ENCODE measurements around the gene MGAT2.
"Not testable (repeated sequence)": the region's sequence is repeated elsewhere in the genome, so short reads cannot be mapped to it uniquely, and the experiment has no call there.

Gene MGAT2

DNA sequence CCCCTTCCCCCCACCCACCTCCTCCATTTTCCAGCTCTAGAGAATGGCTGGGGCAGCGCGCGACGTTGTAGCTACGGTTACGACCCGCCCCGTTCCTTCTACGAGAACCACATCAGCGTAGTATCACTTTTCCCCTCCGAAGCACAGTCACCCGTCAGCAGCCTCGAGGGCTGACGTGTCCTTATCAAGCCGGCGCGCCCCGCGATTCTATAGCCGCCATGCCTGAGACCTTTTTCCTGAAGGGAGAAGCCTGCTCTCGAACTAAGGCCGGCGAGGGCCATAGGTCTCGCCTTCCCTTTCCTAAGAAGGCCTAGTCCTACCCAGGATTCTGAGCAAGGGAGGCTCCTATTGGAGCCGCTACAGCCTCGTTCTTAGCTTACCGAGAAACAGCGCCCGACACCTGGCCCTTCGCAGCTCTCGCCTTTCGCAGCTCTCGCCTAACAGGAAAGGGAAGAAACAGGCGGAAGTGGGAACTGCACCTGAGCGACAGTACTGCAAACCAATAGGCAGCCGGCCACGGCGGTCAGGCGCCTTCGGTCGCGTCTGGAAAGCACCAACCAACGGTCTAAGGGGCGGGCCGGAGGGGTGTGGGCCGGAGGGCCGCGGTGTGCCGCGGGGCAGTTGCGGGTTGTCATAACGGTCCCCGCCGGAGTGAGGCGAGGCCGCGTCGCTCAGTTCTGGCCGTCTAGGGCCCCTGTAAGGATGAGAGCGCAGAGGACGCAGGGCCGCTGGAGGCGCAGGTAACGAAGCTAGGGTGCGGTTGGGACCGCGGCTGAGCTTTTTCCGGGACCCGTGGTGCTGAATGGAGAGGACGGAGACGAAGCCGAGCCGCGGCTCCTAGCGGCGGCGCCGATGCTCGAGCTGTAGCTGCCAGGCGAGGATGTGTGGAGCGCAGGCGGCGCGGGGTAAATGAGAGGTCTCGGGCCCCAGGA lies at the start of gene MGAT2, which contains the start of gene RPL36AL:
Gene MGAT2 (plus strand): TSS at position 618 of the 932 bp plus-strand sequence. CDS start 470 bp downstream, outside the sequence.
Gene RPL36AL (minus strand): TSS at position 445 of the 932 bp plus-strand sequence. CDS start 1,522 bp downstream, outside the sequence.
- peak; percentile 96 for DNase-seq

- no peak for DNase-seq
Observed at GRCh38 chr14:49574038-49574437, 46.6 kb upstream of the MGAT2 start.

GRCh38 chr14:49578141-49578540 lies 42.5 kb upstream of the MGAT2 start:
- no peak for DNase-seq

DNA sequence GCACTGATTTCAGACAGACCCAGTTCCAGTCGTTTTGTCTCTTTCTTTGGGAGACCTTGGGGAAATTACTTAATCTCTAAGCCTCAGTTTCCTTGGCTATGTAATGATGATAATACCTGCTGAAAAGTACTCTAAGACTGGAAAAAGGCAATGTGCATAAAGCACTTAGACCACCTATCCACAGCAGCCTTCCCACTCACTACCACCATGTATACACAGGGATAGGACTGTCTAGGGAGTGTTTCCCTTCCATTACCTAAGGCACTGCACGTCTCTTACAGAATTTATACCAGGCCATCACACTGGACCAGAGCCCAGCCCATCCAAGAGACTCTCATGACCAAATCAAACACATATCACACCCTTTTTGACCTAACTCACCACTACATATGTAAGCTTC lies 40.8 kb upstream of the MGAT2 start:
- DNase-seq: no peak

GRCh38 chr14:49581209-49582112 lies 39.1 kb upstream of the MGAT2 start:
- DNase-seq: no peak

GRCh38 chr14:49582113-49582977 lies 38.3 kb upstream of the MGAT2 start:
- no peak for DNase-seq

DNA sequence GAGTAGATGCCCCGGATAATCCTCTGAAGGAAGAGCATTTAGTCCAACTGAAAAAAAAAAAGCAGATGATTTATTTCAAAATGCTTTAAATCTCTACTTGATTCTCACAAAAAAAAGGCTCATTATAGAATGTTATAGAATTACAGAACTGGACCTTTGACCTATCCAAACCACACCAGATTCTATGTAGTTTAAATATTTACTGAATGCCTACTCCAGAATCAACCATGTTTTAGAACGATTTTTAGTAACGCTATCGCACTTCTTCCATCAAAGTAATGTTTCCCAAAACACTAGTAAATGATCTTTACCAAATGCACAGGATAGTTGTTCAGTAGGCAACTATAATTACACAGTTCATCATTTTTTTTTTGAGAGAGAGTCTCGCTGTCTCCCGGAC lies 37.0 kb upstream of the MGAT2 start:
- no peak for DNase-seq

DNA sequence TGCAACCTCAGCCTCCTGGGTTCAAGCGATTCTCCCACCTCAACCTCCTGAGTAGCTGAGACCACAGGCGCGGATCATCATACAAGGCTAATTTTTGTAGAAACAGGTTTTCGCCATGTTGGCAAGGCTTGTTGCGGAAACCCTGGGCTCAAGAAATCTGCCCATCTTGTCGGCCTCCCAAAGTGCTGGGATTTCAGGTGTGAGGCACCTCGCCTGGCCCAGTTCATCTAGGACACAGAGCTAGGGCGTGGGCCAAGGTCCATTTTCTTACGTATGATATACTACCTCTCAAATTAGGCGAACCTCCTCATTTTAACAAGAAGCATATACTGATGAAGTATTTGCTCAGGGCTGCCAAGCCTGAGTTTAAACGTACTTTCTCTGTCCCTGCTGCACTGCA lies 36.5 kb upstream of the MGAT2 start:
- no peak for DNase-seq

DNA sequence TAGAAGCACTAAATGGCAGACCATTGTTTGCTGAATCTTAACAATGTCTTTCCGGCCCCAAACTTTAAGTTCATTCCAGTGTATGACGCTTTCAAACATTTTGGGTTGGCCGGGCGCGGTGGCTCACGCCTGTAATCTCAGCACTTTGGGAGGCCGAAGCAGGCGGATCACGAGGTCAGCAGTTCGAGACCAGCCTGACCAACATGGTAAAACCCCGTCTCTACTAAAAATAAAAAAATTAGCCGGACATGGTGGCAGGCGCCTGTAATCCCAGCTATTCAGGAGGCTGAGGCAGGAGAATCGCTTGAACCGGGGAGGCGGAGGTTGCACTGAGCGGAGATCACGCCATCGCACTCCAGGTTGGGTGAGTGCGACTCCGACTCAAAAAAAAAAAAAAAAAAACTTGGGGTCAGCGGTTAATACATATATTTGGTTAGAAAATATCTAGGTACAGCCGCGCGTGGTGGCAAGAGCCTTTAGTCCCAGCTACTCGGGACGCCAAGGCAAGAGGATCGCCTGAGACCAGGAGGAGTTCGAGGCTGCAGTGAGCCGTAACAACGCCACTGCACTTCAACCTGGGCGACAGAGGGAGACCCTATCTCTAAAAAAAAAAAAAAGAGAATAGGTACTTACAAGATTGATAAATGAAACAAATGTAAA lies 35.5 kb upstream of the MGAT2 start:
- not testable (repeated sequence) for DNase-seq

DNA sequence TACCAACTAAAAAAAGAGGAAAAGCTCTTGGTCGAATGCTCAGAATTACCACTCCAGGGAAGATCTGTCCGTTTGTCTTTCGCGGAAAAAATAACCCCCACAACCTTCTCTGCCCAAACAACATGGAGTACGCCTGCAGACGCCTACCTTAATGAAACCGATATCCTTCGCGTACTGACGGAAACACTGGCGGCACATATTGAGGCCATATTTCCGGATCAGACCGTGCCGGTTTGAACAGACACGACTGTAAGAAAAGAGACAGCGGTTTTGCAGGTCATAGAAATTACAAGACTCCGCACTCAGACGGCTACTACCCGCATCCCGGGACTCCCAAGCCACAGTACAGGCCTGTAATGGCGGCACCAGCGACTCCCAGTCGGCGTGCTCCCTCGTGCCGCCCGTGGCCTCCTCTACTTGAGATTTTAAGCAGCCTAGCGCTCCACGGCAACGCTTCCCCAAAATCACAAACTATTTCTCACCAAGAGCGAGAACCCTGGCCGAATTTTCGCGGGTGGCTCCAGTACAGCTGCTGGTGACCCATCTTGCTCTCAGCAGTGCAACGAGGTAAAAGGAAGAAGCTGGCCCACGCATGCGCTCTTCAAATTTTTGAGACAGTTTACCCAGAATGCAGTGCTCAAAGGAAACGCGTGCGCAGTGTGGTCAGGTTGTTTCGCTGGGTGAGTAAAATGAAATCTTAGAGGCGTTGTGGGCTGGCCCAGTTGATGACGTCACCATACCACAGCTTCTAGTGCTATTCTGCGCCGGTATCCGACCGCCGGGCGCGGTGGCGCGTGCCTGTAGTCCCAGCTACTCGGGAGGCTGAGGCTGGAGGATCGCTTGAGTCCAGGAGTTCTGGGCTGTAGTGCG lies 34.6 kb upstream of the MGAT2 start, which contains the start of gene RPS29:
Gene RPS29 (minus strand): TSS at position 578 of the 870 bp plus-strand sequence. CDS start 34 bp downstream, at position 544.
- DNase-seq: peak; percentile 95

- peak; percentile 53 for DNase-seq
Observed at GRCh38 chr14:49586673-49587460, 33.7 kb upstream of the MGAT2 start.

- DNase-seq: no peak
Observed at GRCh38 chr14:49589387-49589786, 31.2 kb upstream of the MGAT2 start.

- no peak for DNase-seq
Observed at GRCh38 chr14:49593016-49593415, 27.6 kb upstream of the MGAT2 start.

DNA sequence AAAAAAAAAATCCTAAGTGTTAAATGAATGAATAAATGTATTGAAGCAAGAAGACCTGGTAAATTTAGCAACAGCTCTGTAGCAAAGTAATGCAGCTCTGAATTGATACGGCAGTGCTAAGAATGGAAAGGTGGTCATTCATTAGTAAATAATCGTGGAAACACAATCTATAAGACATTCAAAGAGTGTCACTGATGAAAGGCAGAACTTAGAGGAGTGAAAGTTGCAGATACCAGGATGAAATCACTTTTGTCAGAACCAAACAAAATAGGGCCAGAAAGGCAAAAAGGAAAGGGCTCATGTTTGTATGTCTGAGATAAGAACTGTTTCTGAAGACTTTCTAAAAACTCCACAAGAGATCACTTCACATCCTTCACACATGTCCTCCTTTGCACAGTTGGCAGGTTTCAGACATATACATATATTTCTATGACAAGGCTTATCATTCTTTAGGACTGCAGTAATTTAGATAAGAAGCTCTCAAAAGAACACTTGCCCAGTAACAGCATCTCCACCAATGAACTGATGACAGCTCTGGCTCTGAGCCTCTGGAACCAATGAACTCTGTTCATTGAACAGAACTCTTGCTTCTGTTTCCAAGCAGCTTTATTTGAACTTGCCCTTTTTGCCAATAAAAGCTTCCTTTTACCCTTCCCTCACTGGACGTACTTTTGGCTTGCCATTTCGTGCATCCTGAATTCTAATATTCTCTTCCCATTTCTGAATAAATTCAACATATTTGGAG lies 26.1 kb upstream of the MGAT2 start:
- no peak for DNase-seq

- no peak for DNase-seq
Observed at GRCh38 chr14:49598189-49598484, 22.5 kb upstream of the MGAT2 start.

DNA sequence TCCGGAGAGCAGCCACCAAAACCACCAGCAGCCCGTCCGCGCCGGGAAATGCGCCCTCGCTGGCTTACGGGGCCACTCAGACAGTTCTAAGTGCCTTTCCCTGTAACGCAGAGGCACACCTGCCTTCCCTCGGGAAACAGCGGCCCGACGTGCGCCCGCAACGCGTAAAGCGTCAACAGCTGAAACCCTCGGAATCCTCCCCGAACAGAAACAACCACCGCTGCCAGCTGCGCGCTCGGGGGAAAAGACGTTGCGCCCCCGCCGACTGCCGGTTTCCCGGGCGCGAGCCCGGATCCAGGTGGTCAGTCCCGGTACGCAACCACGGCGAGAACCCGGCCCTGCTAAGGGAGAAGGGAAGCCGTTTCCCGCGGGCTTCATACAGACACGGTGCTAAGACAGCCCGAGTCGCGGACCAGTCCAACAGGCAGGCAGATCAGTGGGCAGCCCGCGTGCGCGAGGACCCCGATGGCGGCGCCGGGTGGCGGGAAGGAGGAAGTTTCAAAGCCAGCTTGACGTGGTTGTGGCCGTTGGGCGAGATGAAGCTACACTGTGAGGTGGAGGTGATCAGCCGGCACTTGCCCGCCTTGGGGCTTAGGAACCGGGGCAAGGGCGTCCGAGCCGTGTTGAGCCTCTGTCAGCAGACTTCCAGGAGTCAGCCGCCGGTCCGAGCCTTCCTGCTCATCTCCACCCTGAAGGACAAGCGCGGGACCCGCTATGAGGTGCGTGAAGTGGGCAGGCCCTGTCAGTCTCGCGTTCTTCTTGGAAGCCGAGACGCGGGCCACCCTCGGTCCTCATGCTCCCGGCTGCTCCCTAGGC lies 21.9 kb upstream of the MGAT2 start, which contains the start of gene LRR1:
Gene LRR1 (plus strand): TSS at position 456 of the 816 bp plus-strand sequence. CDS start 81 bp downstream, at position 537.
- peak; percentile 69 for DNase-seq

DNA sequence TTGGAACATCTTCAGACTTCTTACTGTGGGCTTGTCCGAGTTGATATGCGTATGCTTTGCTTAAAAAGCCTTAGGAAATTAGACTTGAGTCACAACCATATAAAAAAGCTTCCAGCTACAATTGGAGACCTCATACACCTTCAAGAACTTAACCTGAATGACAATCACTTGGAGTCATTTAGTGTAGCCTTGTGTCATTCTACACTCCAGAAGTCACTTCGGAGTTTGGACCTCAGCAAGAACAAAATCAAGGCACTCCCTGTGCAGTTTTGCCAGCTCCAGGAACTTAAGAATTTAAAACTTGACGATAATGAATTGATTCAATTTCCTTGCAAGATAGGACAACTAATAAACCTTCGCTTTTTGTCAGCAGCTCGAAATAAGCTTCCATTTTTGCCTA lies 13.0 kb upstream of the MGAT2 start:
- DNase-seq: no peak

DNA sequence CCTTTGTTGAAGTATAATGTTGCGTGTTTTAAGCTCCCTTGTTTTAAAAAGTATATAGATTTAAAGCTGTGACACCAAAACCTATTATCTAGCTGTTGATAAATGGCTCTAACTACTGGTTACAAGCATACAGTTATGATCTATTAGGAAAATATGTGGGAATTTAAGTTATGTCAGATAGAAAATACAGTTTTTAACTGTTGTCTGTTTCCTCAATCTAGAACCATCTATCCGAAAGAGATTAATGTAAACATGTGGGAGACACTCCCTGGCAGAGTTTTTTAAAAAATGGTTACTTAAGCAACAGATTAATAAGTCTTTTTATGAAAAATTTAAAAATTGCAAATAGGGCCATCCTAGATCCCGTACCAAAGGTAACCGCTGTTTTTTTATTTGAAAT lies 8.3 kb upstream of the MGAT2 start:
- DNase-seq: no peak
